Measurements from ENCODE around the gene WDR93. TPM values are rescaled to one million over a fixed set of nuclear protein-coding genes. Genes with fewer than 3 reads are reported as not detected.

Gene WDR93
- total RNA-seq, 4 donors from 2014 or later = 1.5 TPM; not detected in 3

DNA sequence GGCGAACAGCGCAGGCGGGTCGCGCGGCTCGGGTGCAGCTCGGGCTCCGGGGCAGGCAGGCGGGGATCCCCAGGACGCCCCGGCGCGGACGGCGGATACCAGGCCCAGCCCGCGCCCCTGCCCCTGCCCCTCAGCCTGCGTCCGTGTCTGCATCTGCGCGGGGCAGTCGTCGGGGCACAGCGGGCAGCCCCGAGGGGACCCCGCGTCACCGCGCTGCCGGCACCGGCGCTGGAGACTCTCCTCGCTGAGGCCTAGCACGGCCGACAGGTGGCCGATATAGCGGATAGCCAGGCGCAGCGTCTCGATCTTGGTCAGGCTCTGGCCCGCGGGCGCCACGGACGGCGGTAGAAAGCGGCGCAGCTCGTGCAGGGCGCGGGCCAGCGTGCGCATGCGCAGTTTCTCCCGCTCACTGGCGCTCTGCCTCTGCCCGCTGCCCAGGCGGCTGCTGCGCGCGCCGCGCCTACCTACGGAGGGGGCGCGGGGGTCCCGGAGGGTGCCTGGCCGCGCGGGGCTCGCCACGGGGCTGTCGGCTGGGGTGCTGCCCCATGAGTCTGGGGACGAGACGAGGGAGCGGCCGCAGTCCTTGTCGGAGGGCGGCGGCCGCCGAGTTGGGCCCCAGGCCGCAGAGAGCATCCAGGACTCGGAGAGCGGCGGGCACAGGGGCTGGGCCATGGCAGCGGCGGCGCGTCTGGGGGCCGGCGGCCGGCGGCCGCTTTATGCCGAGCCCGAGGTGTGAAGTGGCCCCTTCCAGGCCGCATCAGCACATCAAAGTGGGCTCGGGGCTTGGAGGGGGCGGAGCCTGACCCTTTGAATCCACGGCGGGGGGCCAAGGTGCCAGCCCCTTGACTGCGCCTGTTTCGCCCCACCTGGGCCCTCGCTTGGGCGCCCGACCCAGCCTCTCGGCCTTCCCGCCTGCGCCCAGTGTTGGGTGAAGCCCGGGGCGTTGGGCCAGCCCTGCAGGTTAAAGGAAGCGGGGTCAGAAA, 60.2 kb downstream of the WDR93 start, which contains the start of gene MESP1:
TSS of gene MESP1 (minus strand) at position 690 of the 983 bp plus-strand sequence. CDS start at position 672, 18 bp downstream.
- Histone ChIP-seq H3K27ac (peak within 1 kb of the TSS; percentile 53 to 67), H3K9me3 (no peaks in the 10 kb centered on the region), H3K4me3 (peak within 1 kb of the TSS; percentile 35 to 73), H3K27me3 (peaks cover 0 to 3% of the 10 kb centered on the region in 2 donors), H3K36me3 (no peaks in the 10 kb centered on the region), H3K4me1 (peaks cover 0 to 7% of the 10 kb centered on the region in 2 donors)
- peak; percentile 90 for DNase-seq
- TF ChIP-seq, protein P1, sequence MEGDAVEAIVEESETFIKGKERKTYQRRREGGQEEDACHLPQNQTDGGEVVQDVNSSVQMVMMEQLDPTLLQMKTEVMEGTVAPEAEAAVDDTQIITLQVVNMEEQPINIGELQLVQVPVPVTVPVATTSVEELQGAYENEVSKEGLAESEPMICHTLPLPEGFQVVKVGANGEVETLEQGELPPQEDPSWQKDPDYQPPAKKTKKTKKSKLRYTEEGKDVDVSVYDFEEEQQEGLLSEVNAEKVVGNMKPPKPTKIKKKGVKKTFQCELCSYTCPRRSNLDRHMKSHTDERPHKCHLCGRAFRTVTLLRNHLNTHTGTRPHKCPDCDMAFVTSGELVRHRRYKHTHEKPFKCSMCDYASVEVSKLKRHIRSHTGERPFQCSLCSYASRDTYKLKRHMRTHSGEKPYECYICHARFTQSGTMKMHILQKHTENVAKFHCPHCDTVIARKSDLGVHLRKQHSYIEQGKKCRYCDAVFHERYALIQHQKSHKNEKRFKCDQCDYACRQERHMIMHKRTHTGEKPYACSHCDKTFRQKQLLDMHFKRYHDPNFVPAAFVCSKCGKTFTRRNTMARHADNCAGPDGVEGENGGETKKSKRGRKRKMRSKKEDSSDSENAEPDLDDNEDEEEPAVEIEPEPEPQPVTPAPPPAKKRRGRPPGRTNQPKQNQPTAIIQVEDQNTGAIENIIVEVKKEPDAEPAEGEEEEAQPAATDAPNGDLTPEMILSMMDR (IDR thresholded peaks at IDR 0.05) = peak; percentile 47 to 93 (median 86)
- TF ChIP-seq POLR2A (IDR thresholded peaks at IDR 0.05) = peak; percentile 61 to 70
- intact Hi-C loops (cut with DNase I; ENCODE audit: low total_unique reads) = no loop called here

DNA sequence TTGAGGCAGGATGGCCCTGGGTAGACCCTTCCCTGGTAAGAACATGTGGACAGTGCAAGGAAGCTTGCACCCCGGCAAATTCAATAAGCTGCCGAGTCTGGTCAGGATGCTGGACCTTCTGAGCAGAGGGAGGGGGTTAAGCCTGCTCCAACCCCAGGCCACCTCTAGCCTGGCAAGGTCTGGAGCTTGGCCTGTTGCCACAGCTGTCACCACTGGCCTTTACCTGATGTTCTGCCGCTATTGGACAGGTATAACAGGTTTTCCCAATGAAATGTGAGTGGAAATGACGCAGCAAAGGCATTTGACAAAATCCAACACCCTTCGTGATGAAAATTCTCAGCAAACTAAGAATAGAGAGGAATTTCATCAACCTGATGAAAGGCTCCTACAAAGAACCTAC, 61.1 kb downstream of the WDR93 start:
- DNase-seq = no peak
- H3K27me3 ChIP-seq = no peaks in the 10 kb centered on the region
- no peaks in the 10 kb centered on the region for H3K36me3 ChIP-seq
- no peak overlapping the region for H3K27ac ChIP-seq
- no peak overlapping the region for H3K4me3 ChIP-seq
- peaks cover 0 to 7% of the 10 kb centered on the region in 2 donors for H3K4me1 ChIP-seq
- intact Hi-C loops (cut with DNase I; ENCODE audit: low total_unique reads) = no loop called here
- TF ChIP-seq POLR2A (IDR thresholded peaks at IDR 0.05) = no peak
- TF ChIP-seq, protein P1 (IDR thresholded peaks at IDR 0.05) = no peak
- H3K9me3 ChIP-seq = no peaks in the 10 kb centered on the region

DNA sequence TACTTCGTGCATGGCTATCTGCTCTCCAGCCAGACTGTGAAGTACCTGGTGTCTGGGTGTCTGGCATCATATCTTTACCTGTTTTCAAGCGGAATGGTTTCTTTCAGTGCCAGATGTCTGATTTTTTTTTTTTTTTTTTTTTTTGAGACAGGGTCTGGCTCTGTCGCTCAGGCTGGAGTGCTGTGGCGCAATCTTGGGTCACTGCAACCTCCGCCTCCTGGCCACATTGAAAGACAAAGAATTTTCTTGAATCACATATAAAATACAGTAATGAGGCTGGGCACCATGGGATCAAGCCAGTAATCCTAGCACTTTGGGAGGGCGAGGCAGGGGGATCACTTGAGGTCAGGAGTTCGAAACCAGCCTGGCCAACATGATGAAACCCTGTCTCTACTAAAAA, 63.2 kb downstream of the WDR93 start:
- no peak overlapping the region for H3K27ac ChIP-seq
- H3K4me1 ChIP-seq = peaks cover 0 to 7% of the 10 kb centered on the region in 2 donors
- TF ChIP-seq, protein P1 (IDR thresholded peaks at IDR 0.05) = no peak
- no peak for TF ChIP-seq POLR2A (IDR thresholded peaks at IDR 0.05)
- no peaks in the 10 kb centered on the region for H3K9me3 ChIP-seq
- no peaks in the 10 kb centered on the region for H3K36me3 ChIP-seq
- no peak overlapping the region for H3K4me3 ChIP-seq
- intact Hi-C loops (cut with DNase I; ENCODE audit: low total_unique reads) = no loop called here
- DNase-seq = no peak
- no peaks in the 10 kb centered on the region for H3K27me3 ChIP-seq

DNA sequence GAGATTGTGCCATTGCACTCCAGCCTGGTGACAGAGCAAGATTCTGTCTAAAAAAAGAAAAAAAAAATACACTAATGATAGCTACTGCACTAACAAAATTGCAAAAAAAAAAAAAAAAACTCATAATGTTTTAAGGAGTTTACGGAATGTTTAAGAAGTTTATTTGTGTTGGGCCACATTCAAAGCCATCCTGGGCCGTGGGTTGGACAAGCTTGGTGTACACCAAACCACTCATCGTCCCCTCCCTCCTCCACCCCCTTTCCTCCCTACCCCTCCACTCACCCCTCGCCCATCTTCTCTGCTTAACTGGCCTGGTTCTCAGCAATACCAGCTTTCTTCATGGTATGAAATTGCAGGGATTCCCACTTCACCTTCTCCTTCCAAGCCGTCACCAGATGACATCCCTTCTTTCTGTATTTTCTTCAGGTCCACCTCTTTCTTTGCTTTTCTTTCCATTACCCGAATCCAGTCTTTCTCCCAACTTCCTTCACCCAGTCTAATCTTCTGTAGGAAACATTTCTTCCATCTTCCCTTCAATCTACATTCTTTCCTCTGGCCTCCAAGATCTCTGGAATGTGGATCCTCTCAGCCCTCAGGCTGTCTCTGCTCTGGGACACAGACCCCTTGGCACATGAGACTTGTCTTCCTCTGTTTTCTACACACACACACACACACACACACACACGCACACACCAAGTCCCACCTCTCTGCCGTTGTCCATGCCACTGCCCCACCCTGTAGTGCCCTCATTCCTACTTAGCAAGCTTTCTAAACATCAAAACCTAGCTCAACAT, 63.9 kb downstream of the WDR93 start:
- no peak for DNase-seq
- H3K27ac ChIP-seq = no peak overlapping the region
- no peaks in the 10 kb centered on the region for H3K9me3 ChIP-seq
- no peaks in the 10 kb centered on the region for H3K27me3 ChIP-seq
- intact Hi-C loops (cut with DNase I; ENCODE audit: low total_unique reads) = loop anchor here (5.0 kb wide), 1 partner anchor 118 kb away; no protein-coding TSS in a partner anchor
- TF ChIP-seq, protein P1 (IDR thresholded peaks at IDR 0.05) = no peak
- no peak for TF ChIP-seq POLR2A (IDR thresholded peaks at IDR 0.05)
- H3K36me3 ChIP-seq = no peaks in the 10 kb centered on the region
- H3K4me3 ChIP-seq = no peak overlapping the region
- peaks cover 0 to 7% of the 10 kb centered on the region in 2 donors for H3K4me1 ChIP-seq

All from uterus (tissue), 4 donors.